GM11168 (cell line): ENCODE measurements around the gene HOXB2.

Source experiments
- in situ Hi-C: fragments of 300-500 bp; cut with MboI; formaldehyde crosslinking; loops from one replicate; pipeline ENCODE4 v1.12.0; 2022; ENCODE audit warnings: low sequenced_read_pairs; ENCODE audit not compliant: unreplicated experiment

HOXB2 gene

DNA sequence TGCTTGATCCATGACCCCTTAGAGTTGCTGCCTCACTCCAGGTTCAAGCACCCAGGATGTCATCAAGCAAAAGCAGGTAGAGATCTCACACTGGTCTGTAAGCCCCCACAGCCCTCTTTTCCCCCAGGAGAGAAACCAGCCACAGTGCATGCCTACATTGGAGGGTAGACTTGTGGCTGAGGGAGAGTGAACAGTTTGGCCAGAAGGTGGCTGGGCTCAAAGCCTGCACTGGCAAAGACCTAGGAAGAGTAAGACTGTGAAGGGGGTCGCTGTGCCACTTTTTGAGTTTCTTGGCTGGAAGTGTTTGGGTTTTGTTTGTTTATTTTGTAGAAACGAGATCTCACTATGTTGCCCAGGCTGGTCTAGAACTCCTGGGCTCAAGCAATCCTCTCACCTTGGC, 42.6 kb downstream of the HOXB2 start:
- in situ Hi-C loops, result loop anchor here (5.0 kb wide), 1 partner anchor 35 kb away; no protein-coding TSS in a partner anchor

GRCh38 chr17:48500435-48501426, 44.2 kb downstream of the HOXB2 start:
- in situ Hi-C loops, result loop anchor here (5.0 kb wide), 1 partner anchor 37 kb away; no protein-coding TSS in a partner anchor

DNA sequence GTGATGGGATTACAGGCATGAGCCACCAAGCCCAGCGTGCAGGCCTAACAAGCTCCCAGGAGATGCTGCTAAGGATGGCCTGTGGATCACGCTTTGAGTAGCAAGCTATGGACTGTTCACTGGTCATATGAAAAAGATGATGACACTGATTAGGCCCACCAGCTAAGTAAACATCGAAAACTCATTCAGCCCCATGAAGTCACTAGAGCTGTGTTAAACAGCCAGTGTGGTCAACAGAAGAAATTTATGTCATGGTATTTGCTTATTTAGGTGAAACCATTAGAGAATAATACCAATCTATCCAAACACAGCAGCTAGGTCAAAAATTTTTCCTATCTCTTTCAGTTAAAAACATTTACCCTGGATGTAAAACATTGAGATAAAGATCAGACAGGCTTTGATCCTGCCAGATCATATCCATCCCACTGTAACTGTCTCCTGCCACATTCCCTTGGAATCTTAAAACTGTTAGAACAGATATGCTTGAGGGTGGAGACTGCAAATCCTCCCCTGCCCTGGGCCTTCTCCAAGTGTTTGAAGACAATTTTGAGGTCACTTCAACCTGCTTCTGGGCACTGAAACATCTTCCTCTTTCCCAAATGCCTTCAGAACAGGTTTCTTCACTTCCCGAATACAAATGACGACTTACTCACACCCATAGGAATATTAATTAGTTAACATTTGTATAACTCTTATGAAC, 45.0 kb downstream of the HOXB2 start:
- in situ Hi-C loops, result loop anchor here (5.0 kb wide), 1 partner anchor 37 kb away; no protein-coding TSS in a partner anchor

GRCh38 chr17:48499248-48499647, 45.7 kb downstream of the HOXB2 start:
- in situ Hi-C loops, result no loop called here

DNA sequence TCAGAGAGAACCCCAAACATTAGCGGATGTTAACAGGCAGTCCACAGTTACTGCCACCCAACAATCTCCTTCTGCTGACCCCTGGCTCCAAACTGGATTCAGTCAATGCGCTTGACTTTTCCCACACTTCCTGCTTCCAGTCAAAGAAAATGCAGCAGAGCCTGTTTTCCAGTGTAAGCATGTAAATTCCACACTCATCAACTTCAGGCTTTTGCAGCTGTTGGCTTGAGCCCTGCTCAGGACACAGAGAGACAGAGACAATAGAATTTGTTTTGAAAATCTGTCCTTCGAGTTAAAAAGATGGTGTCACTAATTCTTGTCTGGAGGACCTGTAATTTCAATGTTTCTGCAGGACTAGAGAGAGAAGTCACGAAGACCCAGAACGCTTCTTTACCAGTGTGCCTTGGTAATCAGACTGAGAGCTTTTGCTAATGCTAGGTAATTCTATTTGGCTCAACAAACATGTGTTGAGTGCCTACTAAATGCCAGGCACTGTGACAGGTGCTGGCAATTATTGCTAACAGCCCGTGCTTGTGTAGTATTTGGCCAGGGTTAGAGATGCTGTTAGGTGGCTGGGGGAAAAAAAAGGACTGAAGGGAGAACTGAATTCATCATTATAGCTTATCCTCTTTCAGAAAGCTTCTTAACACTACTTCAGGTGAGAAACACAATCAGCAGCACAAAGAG, 46.6 kb downstream of the HOXB2 start:
- in situ Hi-C loops, result no loop called here

GRCh38 chr17:48497103-48497502, 47.8 kb downstream of the HOXB2 start:
- in situ Hi-C loops, result no loop called here

GRCh38 chr17:48494335-48494734, 50.6 kb downstream of the HOXB2 start:
- in situ Hi-C loops, result no loop called here
